ENCODE data around the gene TBC1D20. TPM values are rescaled to one million over a fixed set of nuclear protein-coding genes. Genes with fewer than 3 reads are reported as not detected.
"Not testable (repeated sequence)": the region's sequence is repeated elsewhere in the genome, so short reads cannot be mapped to it uniquely, and the experiment has no call there.

Gene TBC1D20
- total RNA-seq, result 30.0 and 35.8 TPM in 2 replicates

- TF ChIP-seq, protein P1, sequence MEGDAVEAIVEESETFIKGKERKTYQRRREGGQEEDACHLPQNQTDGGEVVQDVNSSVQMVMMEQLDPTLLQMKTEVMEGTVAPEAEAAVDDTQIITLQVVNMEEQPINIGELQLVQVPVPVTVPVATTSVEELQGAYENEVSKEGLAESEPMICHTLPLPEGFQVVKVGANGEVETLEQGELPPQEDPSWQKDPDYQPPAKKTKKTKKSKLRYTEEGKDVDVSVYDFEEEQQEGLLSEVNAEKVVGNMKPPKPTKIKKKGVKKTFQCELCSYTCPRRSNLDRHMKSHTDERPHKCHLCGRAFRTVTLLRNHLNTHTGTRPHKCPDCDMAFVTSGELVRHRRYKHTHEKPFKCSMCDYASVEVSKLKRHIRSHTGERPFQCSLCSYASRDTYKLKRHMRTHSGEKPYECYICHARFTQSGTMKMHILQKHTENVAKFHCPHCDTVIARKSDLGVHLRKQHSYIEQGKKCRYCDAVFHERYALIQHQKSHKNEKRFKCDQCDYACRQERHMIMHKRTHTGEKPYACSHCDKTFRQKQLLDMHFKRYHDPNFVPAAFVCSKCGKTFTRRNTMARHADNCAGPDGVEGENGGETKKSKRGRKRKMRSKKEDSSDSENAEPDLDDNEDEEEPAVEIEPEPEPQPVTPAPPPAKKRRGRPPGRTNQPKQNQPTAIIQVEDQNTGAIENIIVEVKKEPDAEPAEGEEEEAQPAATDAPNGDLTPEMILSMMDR (IDR thresholded peaks at IDR 0.05; ENCODE audit: insufficient read depth, low read length, severe bottlenecking), result peak; percentile 35
- Histone ChIP-seq H3K36me3 (ENCODE audit: control insufficient read depth, insufficient read depth, low read length) (no peaks in the 10 kb centered on the region), H3K27me3 (ENCODE audit: control insufficient read depth, insufficient read depth, low read length) (no peaks in the 10 kb centered on the region), H3K4me3 (ENCODE audit: low read depth, low read length) (peak within 1 kb of the TSS; percentile 79)
- FAIRE-seq (no peak), DNase-seq (ENCODE audit: low read depth) (peak; percentile 74)
Measured at GRCh38 chr20:462199-462991, at the start of gene TBC1D20. TBC1D20 (minus strand) TSS chr20:462533; CDS start chr20:462405, 128 bp downstream.

GRCh38 chr20:510328-511057, 48.2 kb upstream of the TBC1D20 start:
- not testable (repeated sequence) for H3K36me3 ChIP-seq (ENCODE audit: control insufficient read depth, insufficient read depth, low read length); H3K4me3 ChIP-seq (ENCODE audit: low read depth, low read length); FAIRE-seq; H3K27me3 ChIP-seq (ENCODE audit: control insufficient read depth, insufficient read depth, low read length); DNase-seq (ENCODE audit: low read depth)

DNA sequence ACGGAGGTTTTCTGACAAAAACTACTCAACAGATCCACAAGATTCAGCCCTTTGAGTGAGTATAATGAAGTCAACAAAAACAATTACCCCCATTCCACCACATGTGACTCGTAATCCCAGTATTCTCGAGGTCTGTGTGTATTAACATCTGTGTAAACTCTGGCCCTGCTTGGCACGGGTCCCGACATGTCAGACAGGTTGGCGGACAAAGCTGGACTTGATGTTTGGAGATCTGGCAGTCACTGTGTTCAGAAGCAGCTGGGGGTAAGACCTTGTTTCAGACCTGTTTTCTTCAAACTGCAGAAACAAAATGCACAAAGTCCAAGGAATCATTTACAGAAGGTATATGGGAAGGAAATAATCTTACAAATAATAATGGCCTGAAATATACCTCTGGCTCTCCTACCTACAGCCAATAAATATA, 46.0 kb upstream of the TBC1D20 start:
- not testable (repeated sequence) for FAIRE-seq

DNA sequence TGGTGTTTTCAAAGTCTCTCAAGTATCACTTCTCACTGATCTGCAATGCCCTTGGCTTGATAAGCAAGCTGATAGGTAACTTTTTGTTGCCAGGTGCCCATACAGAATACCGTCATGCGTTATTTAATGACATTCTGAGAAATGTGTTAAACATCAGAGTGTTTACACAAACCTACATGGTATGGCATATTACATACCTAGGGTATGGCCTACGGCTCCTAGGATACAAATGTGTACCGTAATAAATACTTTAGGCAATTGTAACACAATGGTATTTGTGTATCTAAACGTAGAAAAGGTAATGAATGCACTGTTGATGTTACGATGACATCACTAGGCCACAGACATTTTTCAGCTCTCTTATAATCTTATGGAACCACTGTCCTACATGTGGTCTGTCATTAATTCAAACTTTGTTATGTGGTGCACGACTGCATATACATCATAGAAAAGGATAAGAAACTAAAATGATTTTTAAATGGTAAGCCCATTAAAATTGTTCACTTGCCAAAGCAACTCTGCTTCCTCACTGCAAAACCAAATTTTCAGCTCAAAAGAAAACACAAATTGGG, 45.5 kb upstream of the TBC1D20 start:
- Histone ChIP-seq H3K27me3 (ENCODE audit: control insufficient read depth, insufficient read depth, low read length) (no peaks in the 10 kb centered on the region), H3K36me3 (ENCODE audit: control insufficient read depth, insufficient read depth, low read length) (peaks cover 9% of the 10 kb centered on the region), H3K4me3 (ENCODE audit: low read depth, low read length) (no peak overlapping the region)
- DNase-seq (ENCODE audit: low read depth) (peak; percentile 26), FAIRE-seq (no peak)
- TF ChIP-seq, protein P1 (IDR thresholded peaks at IDR 0.05; ENCODE audit: insufficient read depth, low read length, severe bottlenecking), result no peak

More for the DNA sequence above, 46.0 kb upstream of the TBC1D20 start:
- not testable (repeated sequence) for H3K27me3 ChIP-seq (ENCODE audit: control insufficient read depth, insufficient read depth, low read length); H3K36me3 ChIP-seq (ENCODE audit: control insufficient read depth, insufficient read depth, low read length); H3K4me3 ChIP-seq (ENCODE audit: low read depth, low read length)
- peak; percentile 26 for DNase-seq (ENCODE audit: low read depth)

GRCh38 chr20:507006-507758, 44.8 kb upstream of the TBC1D20 start:
- no peak overlapping the region for H3K4me3 ChIP-seq (ENCODE audit: low read depth, low read length)
- TF ChIP-seq, protein P1 (IDR thresholded peaks at IDR 0.05; ENCODE audit: insufficient read depth, low read length, severe bottlenecking), result no peak
- DNase-seq (ENCODE audit: low read depth), result no peak
- no peaks in the 10 kb centered on the region for H3K27me3 ChIP-seq (ENCODE audit: control insufficient read depth, insufficient read depth, low read length)
- FAIRE-seq, result no peak
- peaks cover 11% of the 10 kb centered on the region for H3K36me3 ChIP-seq (ENCODE audit: control insufficient read depth, insufficient read depth, low read length)

GRCh38 chr20:504632-505075, 42.3 kb upstream of the TBC1D20 start:
- H3K27me3 ChIP-seq (ENCODE audit: control insufficient read depth, insufficient read depth, low read length), result no peaks in the 10 kb centered on the region
- H3K36me3 ChIP-seq (ENCODE audit: control insufficient read depth, insufficient read depth, low read length), result peaks cover 15% of the 10 kb centered on the region
- TF ChIP-seq, protein P1 (IDR thresholded peaks at IDR 0.05; ENCODE audit: insufficient read depth, low read length, severe bottlenecking), result no peak
- H3K4me3 ChIP-seq (ENCODE audit: low read depth, low read length), result no peak overlapping the region
- FAIRE-seq (no peak), DNase-seq (ENCODE audit: low read depth) (no peak)
